Activated CD4-positive, alpha-beta T cell treated with anti-CD3 and anti-CD28 coated beads for 4 hours (primary cell): ENCODE data around the gene EIF1AY.
"Not testable (repeated sequence)": the region's sequence is repeated elsewhere in the genome, so short reads cannot be mapped to it uniquely, and the experiment has no call there.

Experiments used
- DNase-seq, 2 donors: peaks; one replicate each; pipeline ENCODE4 v3.0.0-alpha.2; 2020

Gene EIF1AY

GRCh38 chrY:20575531-20576121 is at the start of gene EIF1AY:
TSS of gene EIF1AY (plus strand) at chrY:20575776. CDS start at chrY:20575872, 96 bp downstream.
- DNase-seq = peak in 1 of 2 donors; percentile 82

- no peak for DNase-seq
Observed at GRCh38 chrY:20528435-20528834, 47.1 kb upstream of the EIF1AY start.

GRCh38 chrY:20538186-20538585 is 37.4 kb upstream of the EIF1AY start:
- no peak for DNase-seq

- no peak for DNase-seq
Observed at GRCh38 chrY:20538933-20539332, 36.6 kb upstream of the EIF1AY start.

GRCh38 chrY:20544451-20544960 is 31.1 kb upstream of the EIF1AY start:
- DNase-seq = no peak

- DNase-seq = no peak
Observed at GRCh38 chrY:20546071-20546470, 29.5 kb upstream of the EIF1AY start.

GRCh38 chrY:20549289-20549688 is 26.3 kb upstream of the EIF1AY start:
- DNase-seq = no peak

GRCh38 chrY:20551840-20552239 is 23.7 kb upstream of the EIF1AY start:
- DNase-seq = no peak

- not testable (repeated sequence) for DNase-seq
Observed at GRCh38 chrY:20552764-20553323, 22.7 kb upstream of the EIF1AY start.

GRCh38 chrY:20555820-20556219 is 19.8 kb upstream of the EIF1AY start:
- no peak for DNase-seq

- DNase-seq = no peak
Observed at GRCh38 chrY:20558677-20559076, 16.9 kb upstream of the EIF1AY start.

GRCh38 chrY:20559873-20560512 is 15.6 kb upstream of the EIF1AY start:
- DNase-seq = no peak

GRCh38 chrY:20571306-20571705 is 4.3 kb upstream of the EIF1AY start:
- DNase-seq = no peak

- DNase-seq = no peak
Observed at GRCh38 chrY:20576506-20576905, 930 bp downstream of the EIF1AY start.

- no peak for DNase-seq
Observed at GRCh38 chrY:20578206-20578605, 2.6 kb downstream of the EIF1AY start.

- no peak for DNase-seq
Observed at GRCh38 chrY:20581687-20582086, 6.1 kb downstream of the EIF1AY start.

GRCh38 chrY:20586161-20586560 is 10.6 kb downstream of the EIF1AY start:
- no peak for DNase-seq
